ENCODE measurements around the gene FAM171A1.
"Not testable (repeated sequence)": the region's sequence is repeated elsewhere in the genome, so short reads cannot be mapped to it uniquely, and the experiment has no call there.

The FAM171A1 gene

GRCh38 chr10:15341502-15342128, 29.5 kb downstream of the FAM171A1 start:
- no peak for TF ChIP-seq CTCF (IDR thresholded peaks at IDR 0.05; ENCODE audit: control insufficient read depth, insufficient read depth, low read depth, low read length, missing control alignments)
- no peak overlapping the region for H3K4me3 ChIP-seq (ENCODE audit: control insufficient read depth, low read depth, low read length)
- no peak for DNase-seq (ENCODE audit: low read depth)

GRCh38 chr10:15339892-15340291, 31.2 kb downstream of the FAM171A1 start:
- no peak for DNase-seq (ENCODE audit: low read depth)
- no peak overlapping the region for H3K4me3 ChIP-seq (ENCODE audit: control insufficient read depth, low read depth, low read length)
- TF ChIP-seq CTCF (IDR thresholded peaks at IDR 0.05; ENCODE audit: control insufficient read depth, insufficient read depth, low read depth, low read length, missing control alignments): no peak

GRCh38 chr10:15337441-15337923, 33.6 kb downstream of the FAM171A1 start:
- DNase-seq (ENCODE audit: low read depth); H3K4me3 ChIP-seq (ENCODE audit: control insufficient read depth, low read depth, low read length): not testable (repeated sequence)

- H3K4me3 ChIP-seq (ENCODE audit: control insufficient read depth, low read depth, low read length): no peak overlapping the region
- DNase-seq (ENCODE audit: low read depth): no peak
- no peak for TF ChIP-seq CTCF (IDR thresholded peaks at IDR 0.05; ENCODE audit: control insufficient read depth, insufficient read depth, low read depth, low read length, missing control alignments)
Observed at GRCh38 chr10:15336211-15336610, 34.9 kb downstream of the FAM171A1 start.

GRCh38 chr10:15335508-15335907, 35.6 kb downstream of the FAM171A1 start:
- TF ChIP-seq CTCF (IDR thresholded peaks at IDR 0.05; ENCODE audit: control insufficient read depth, insufficient read depth, low read depth, low read length, missing control alignments): no peak
- no peak overlapping the region for H3K4me3 ChIP-seq (ENCODE audit: control insufficient read depth, low read depth, low read length)
- DNase-seq (ENCODE audit: low read depth): no peak

- no peak overlapping the region for H3K4me3 ChIP-seq (ENCODE audit: control insufficient read depth, low read depth, low read length)
- DNase-seq (ENCODE audit: low read depth): no peak
- TF ChIP-seq CTCF (IDR thresholded peaks at IDR 0.05; ENCODE audit: control insufficient read depth, insufficient read depth, low read depth, low read length, missing control alignments): no peak
Observed at GRCh38 chr10:15334650-15335323, 36.3 kb downstream of the FAM171A1 start.

- no peak overlapping the region for H3K4me3 ChIP-seq (ENCODE audit: control insufficient read depth, low read depth, low read length)
- no peak for TF ChIP-seq CTCF (IDR thresholded peaks at IDR 0.05; ENCODE audit: control insufficient read depth, insufficient read depth, low read depth, low read length, missing control alignments)
- no peak for DNase-seq (ENCODE audit: low read depth)
Observed at GRCh38 chr10:15333909-15334649, 37.0 kb downstream of the FAM171A1 start.

GRCh38 chr10:15333181-15333580, 37.9 kb downstream of the FAM171A1 start:
- not testable (repeated sequence) for H3K4me3 ChIP-seq (ENCODE audit: control insufficient read depth, low read depth, low read length); DNase-seq (ENCODE audit: low read depth)
